Activated T-cell treated with anti-CD3 and anti-CD28 coated beads, Interleukin-2, amount 50 U/mL, for 1 hour (primary cell): ENCODE results near the gene SLC13A4.
A peak's percentile ranks its signal among the peaks of the same experiment; 100 is the strongest.
"Not testable (repeated sequence)": the region's sequence is repeated elsewhere in the genome, so short reads cannot be mapped to it uniquely, and the experiment has no call there.

Experiments
- DNase-seq: peaks from one replicate; pipeline ENCODE4 v3.0.0-alpha.2; 2020

Gene SLC13A4

GRCh38 chr7:135685306-135686084 lies 42.5 kb downstream of the SLC13A4 start:
- no peak for DNase-seq

GRCh38 chr7:135684699-135685098 lies 43.3 kb downstream of the SLC13A4 start:
- DNase-seq, result no peak

GRCh38 chr7:135684136-135684535 lies 43.9 kb downstream of the SLC13A4 start:
- no peak for DNase-seq

- no peak for DNase-seq
Observed at GRCh38 chr7:135683609-135684008, 44.4 kb downstream of the SLC13A4 start.

- no peak for DNase-seq
Observed at GRCh38 chr7:135682191-135682590, 45.8 kb downstream of the SLC13A4 start.

GRCh38 chr7:135681762-135682161 lies 46.2 kb downstream of the SLC13A4 start:
- no peak for DNase-seq

GRCh38 chr7:135678612-135679575 lies 49.1 kb downstream of the SLC13A4 start:
- DNase-seq, result no peak

GRCh38 chr7:135673360-135673706 lies 54.7 kb downstream of the SLC13A4 start:
- DNase-seq, result no peak

- no peak for DNase-seq
Observed at GRCh38 chr7:135672560-135673359, 55.2 kb downstream of the SLC13A4 start.

- no peak for DNase-seq
Observed at GRCh38 chr7:135670179-135670578, 57.8 kb downstream of the SLC13A4 start.

GRCh38 chr7:135669774-135670173 lies 58.2 kb downstream of the SLC13A4 start:
- DNase-seq, result no peak

GRCh38 chr7:135668852-135669395 lies 59.1 kb downstream of the SLC13A4 start:
- DNase-seq, result not testable (repeated sequence)

GRCh38 chr7:135667626-135668025 lies 60.4 kb downstream of the SLC13A4 start:
- not testable (repeated sequence) for DNase-seq

GRCh38 chr7:135666846-135667245 lies 61.1 kb downstream of the SLC13A4 start:
- no peak for DNase-seq

GRCh38 chr7:135666156-135666555 lies 61.8 kb downstream of the SLC13A4 start:
- DNase-seq, result no peak

- DNase-seq, result no peak
Observed at GRCh38 chr7:135665042-135665441, 62.9 kb downstream of the SLC13A4 start.

- DNase-seq, result no peak
Observed at GRCh38 chr7:135664046-135664589, 63.9 kb downstream of the SLC13A4 start.

- DNase-seq, result peak; percentile 98
Observed at GRCh38 chr7:135662373-135663114, 65.4 kb downstream of the SLC13A4 start, which contains the start of gene STMP1. STMP1 (plus strand) TSS chr7:135662514.

- no peak for DNase-seq
Observed at GRCh38 chr7:135662123-135662372, 65.9 kb downstream of the SLC13A4 start.

- DNase-seq, result no peak
Observed at GRCh38 chr7:135661311-135662122, 66.5 kb downstream of the SLC13A4 start.
